GM04503 (cell line): ENCODE data around the gene PPFIA2.

Source experiments
- DNase-seq: peaks from one replicate; pipeline ENCODE4 v3.0.0-alpha.2; 2012; ENCODE audit warnings: low read depth

PPFIA2 gene

GRCh38 chr12:81261508-81262207 is 497.5 kb downstream of the PPFIA2 start:
- DNase-seq, result no peak

- DNase-seq, result no peak
Observed at GRCh38 chr12:81259360-81259759, 499.8 kb downstream of the PPFIA2 start.

- DNase-seq, result peak; percentile 16
Observed at GRCh38 chr12:81257947-81258551, 501.1 kb downstream of the PPFIA2 start.

- DNase-seq, result no peak
Observed at GRCh38 chr12:81255947-81256346, 503.2 kb downstream of the PPFIA2 start.

- no peak for DNase-seq
Observed at GRCh38 chr12:81255456-81255855, 503.7 kb downstream of the PPFIA2 start.

DNA sequence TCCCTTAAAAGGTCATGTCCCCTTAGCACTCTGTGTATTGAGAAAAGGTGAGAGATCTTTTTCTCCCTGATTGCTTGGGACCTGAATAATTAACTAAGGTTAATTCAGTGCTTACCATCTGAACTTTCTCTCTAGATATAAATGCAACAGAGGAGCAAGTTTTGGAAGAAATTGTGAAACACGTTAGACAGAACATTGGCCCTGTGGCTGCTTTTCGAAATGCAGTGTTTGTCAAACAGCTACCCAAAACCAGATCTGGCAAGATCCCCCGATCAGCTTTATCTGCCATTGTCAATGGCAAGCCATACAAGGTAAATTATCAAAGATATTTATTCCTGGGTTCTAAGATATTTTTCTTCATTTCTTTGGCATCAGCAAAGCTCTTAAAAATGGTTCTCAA is 505.8 kb downstream of the PPFIA2 start:
- DNase-seq, result no peak

DNA sequence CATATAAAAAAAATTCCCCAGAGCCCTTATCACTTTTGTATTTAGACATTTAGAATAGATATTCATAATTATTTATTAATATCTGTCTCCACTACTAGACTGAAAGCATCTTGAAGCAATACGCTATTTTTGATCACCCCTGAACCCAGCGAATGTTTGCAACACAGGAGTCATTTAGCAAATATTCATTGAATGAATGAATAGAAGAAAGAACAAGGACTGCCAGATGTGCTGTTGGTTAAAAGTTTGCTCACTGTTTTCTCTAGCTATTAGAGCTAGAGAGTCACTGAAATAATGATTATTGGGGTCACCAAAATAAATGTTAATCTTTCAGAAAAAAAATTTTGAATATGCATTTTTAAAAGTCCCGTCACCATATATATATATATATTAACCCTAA is 506.9 kb downstream of the PPFIA2 start:
- no peak for DNase-seq

DNA sequence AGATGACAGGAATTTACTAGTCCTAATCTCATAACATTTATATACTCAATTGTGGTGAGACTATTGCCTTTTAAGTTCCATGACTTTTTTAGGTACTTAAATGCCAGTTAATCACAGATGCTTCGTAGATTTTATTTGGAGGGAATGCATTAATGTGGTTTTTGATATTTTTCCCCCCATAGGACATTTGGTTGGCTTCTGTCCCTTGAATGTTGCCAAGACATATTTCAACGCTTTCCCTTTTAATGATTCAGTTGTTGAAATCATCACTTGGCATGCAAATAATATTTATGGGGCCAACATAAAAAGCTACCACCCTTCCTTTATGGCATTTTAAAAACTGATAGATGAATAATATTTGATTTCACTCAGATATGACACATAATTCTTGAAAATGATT is 509.2 kb downstream of the PPFIA2 start:
- no peak for DNase-seq

DNA sequence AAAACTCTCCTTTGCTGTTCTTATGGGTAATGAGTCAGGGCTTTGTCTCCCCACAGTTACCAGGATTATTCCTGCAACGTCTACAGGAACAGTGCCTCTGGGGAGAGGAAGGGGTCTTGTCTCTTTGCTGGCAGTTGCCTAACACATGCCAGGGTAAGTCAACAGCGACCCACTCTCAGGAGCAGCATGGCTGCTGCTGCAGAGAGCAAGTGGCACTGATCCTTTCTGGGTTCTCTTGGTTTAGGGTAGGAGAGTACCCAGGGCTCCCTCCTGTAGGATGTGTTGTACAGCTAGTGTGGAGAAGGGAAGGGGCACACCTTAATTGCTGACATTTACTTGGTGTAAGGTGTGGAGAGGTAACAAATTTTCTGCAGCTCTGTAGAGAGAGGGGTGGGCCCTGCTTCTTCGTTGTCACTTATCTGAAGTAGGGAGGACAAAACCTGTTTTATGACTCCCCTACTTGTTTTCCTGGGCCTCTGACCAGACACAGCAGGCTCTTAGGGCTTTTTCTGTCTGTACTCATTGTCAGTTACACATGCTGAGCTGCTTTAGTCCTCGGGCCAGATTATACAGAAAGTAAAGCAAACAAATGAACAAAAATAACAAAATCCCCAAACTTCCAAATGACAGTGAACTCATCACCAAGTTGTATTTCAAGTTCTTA is 513.1 kb downstream of the PPFIA2 start:
- DNase-seq, result no peak

GRCh38 chr12:81245458-81245857 is 513.7 kb downstream of the PPFIA2 start:
- peak; percentile 34 for DNase-seq

DNA sequence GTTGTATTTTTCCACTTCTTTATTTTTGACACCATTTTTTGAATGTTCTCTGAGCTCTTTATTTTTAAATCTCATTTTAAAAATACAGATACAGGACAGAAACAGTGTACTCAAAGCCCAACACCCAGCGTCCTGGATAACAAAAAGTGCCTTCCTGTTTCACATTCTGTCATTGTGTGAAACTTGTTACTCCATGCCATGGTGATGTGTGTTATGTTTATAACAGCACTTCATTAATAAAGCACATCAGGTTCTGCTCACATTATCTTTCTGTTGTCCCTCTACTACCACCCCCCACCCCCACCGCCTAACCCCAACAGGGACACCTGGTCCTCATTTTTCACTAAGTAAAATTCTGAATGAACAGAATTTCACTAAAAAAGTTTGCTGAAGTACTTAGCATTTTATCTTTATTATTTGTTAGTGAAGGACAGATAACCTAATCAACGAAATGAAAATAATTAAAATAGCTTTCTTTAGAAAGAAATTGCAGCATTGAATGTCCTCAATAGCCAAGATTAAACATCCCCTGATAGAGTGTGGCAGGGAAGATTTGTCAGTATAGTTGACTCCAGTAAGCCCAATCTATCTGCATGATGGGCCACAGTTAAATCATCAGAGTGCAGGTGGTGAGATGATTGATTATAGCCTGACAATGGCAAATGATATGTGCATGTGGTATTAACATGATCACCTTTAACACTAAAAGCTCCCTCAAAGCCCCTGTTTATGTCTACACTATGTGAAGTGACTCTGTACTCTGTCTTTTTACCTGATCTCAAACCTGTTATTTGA is 527.4 kb downstream of the PPFIA2 start:
- DNase-seq, result no peak

DNA sequence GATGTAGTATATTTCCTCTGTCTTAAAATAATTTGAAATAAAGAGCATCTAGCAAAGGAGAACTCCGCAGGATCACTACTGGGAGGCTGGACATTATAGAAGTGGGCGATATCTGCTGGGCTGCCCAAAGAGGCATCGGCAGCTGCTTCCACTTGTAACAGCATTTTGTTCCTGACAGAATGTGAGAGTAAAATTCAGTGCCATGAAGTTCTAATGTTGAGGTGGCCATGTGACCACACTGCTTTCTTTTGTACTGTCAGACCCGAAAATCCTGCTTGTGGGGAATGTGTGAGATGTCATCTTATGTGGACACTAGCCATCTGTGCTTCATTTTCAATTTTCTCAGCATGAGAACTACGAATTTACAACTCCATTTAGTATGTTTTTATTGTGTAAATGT is 529.4 kb downstream of the PPFIA2 start:
- no peak for DNase-seq

- DNase-seq, result no peak
Observed at GRCh38 chr12:81224626-81225025, 534.5 kb downstream of the PPFIA2 start.

DNA sequence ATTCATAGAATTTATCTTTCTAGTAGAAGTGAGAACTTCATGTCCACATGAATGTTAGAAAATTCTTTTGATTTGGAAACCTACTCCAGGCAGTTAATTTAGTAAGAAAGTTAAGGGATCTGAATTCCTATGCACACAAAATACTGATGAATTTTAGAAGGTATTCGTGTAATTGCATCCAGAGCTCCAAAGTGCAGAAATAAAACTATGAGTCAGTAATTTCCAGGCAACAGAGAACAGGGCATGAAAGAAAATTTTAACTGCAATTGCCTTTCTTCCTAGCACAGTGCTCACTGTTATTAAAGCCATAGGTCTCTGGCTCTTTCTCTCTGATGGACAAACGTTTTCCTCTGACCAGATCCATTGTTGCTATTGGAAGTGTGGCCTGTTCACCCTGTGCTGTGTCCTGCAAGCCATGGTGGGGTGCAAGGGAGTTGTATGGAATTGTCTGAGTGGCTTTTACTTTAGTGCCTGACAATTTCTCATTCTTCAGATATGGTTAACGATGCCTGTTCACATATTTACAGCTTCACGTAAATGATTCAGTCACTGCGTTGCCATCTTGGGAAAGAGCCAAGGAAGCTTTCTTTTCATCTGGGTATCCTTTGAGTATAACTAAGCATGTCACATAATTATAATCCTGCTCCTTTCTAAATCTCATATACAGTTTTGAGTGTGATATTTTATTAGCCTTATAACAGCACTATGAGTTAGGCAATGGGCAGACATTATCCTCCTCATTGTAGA is 536.1 kb downstream of the PPFIA2 start:
- peak; percentile 53 for DNase-seq

GRCh38 chr12:81221681-81222080 is 537.5 kb downstream of the PPFIA2 start:
- no peak for DNase-seq

- no peak for DNase-seq
Observed at GRCh38 chr12:81216739-81217138, 542.4 kb downstream of the PPFIA2 start.

DNA sequence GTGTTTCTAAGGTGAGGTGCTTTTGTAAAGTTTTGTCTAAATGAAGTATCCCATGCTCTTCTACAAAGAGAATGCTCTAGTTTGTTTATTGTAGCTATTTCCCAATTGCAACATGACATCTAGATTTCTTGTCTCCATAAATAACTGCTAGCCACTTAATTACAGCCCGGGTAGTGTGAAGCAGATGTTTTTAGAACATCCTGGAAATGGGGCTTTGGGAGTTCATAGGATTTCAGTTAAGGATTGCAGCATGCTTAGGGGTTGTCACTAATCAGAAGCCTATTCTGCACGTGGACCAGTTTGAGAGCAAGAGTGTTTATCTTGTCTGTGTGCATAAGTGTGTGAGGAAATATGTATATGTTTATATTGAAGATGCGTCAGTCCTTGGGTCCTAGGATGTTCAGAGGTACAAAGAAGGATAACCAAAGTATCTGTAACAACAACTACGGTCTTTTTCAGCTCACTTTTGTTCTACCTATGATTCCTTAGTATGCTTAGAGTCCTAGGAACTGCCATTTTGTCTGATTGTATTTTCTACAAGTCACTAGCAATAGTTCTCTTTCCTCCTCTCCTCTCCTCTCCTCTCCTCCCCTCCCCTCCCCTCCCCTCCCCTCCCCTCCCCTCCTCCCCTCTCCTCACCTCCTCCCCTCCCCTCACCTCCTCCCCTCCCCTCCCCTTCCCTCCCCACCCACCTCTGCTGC is 546.0 kb downstream of the PPFIA2 start:
- no peak for DNase-seq

GRCh38 chr12:81211306-81211705 is 547.8 kb downstream of the PPFIA2 start:
- DNase-seq, result no peak

GRCh38 chr12:81209772-81210225 is 549.4 kb downstream of the PPFIA2 start:
- DNase-seq, result peak; percentile 15

GRCh38 chr12:81209012-81209411 is 550.1 kb downstream of the PPFIA2 start:
- DNase-seq, result no peak
